H1 (cell line): Measurements from ENCODE around the gene ZC3H8. TPM values are rescaled to one million over a fixed set of nuclear protein-coding genes. Genes with fewer than 3 reads are reported as not detected.

ENCODE experiments used
- CTCF ChIA-PET: fragments of 300-600 bp; sonication (Branson Sonifier 250); formaldehyde crosslinking; loops from one replicate; lab custom pipeline; 2021; ENCODE audit not compliant: partially characterized antibody; lab: Charles Lee
- POLR2A ChIA-PET: fragments of 300-600 bp; sonication (Branson Sonifier 250); formaldehyde crosslinking; loops from one replicate; lab custom pipeline; 2021; ENCODE audit warnings: inconsistent platforms; ENCODE audit not compliant: partially characterized antibody; lab: Charles Lee
- DNase-seq, 2 experiments: peaks; one replicate each; pipeline versions ENCODE4 v3.0.0 to v3.0.0-alpha.2; 2010 to 2022; ENCODE audit warnings: low spot score in 2 of 2, low read depth in 1 of 2, mixed read lengths in 1 of 2
- FAIRE-seq: peaks from 2 replicates; lab custom pipeline; 2011; peaks lifted over from hg19 to GRCh38; lab: Jason Lieb, UNC
- H2AFZ ChIP-seq: 2 replicates; pipeline ENCODE4 v1.8.1; 2012; ENCODE audit warnings: low read length, inconsistent platforms
- H2AK5ac ChIP-seq: 2 replicates; pipeline ENCODE4 v1.6.1; 2013; ENCODE audit warnings: low read depth, low read length
- H2BK120ac ChIP-seq: replicated peaks from 2 replicates; pipeline ENCODE3; 2013; ENCODE audit warnings: low read depth, low read length, inconsistent platforms
- H2BK12ac ChIP-seq: 2 replicates; pipeline ENCODE4 v1.6.1; 2013; ENCODE audit warnings: low read depth, low read length
- H2BK15ac ChIP-seq: 2 replicates; pipeline ENCODE4 v1.6.1; 2013; ENCODE audit warnings: low read length
- H2BK20ac ChIP-seq: 2 replicates; pipeline ENCODE4 v1.6.1; 2013; ENCODE audit warnings: low read length
- H2BK5ac ChIP-seq: 2 replicates; pipeline ENCODE4 v1.6.1; 2013; ENCODE audit warnings: low read depth, low read length
- H3K14ac ChIP-seq: 2 replicates; pipeline ENCODE4 v1.6.1; 2013; ENCODE audit warnings: inconsistent platforms; ENCODE audit not compliant: insufficient read length
- H3K18ac ChIP-seq: 2 replicates; pipeline ENCODE4 v1.6.1; 2013; ENCODE audit warnings: low read length; ENCODE audit errors: extremely low read depth
- H3K23ac ChIP-seq: 2 replicates; pipeline ENCODE4 v1.6.1; 2013; ENCODE audit warnings: inconsistent platforms; ENCODE audit not compliant: insufficient read length
- H3K23me2 ChIP-seq: 2 replicates; pipeline ENCODE4 v1.6.1; 2013; ENCODE audit warnings: low read depth, low read length
- H3K27ac ChIP-seq: 2 replicates; pipeline ENCODE4 v1.6.1; 2011; ENCODE audit warnings: low read depth, low read length, inconsistent platforms
- H3K27me3 ChIP-seq, 4 experiments: replicated peaks in 1 of 4; 1 replicate in 1 of 4; 2 replicates in 3 of 4; pipeline versions ENCODE4 v1.6.1 to v1.8.1; 2011 to 2013; ENCODE audit warnings: low read length in 3 of 4, mild to moderate bottlenecking in 3 of 4, inconsistent platforms in 2 of 4, mixed read lengths in 2 of 4, moderate library complexity in 1 of 4; ENCODE audit not compliant: control insufficient read depth in 3 of 4, insufficient read depth in 3 of 4; ENCODE audit errors: extremely low read depth in 1 of 4
- H3K36me3 ChIP-seq, 4 experiments: 2 replicates each; pipeline versions ENCODE4 v1.6.1 to v1.8.1; 2011 to 2013; ENCODE audit warnings: mild to moderate bottlenecking in 4 of 4, low read length in 3 of 4, moderate library complexity in 2 of 4, control low read depth in 1 of 4, inconsistent platforms in 1 of 4; ENCODE audit not compliant: insufficient read depth in 4 of 4, control insufficient read depth in 2 of 4
- H3K4ac ChIP-seq: replicated peaks from 2 replicates; pipeline ENCODE3; 2013; ENCODE audit warnings: low read length, low read depth, mixed read lengths, inconsistent platforms; ENCODE audit not compliant: insufficient read length
- H3K4me1 ChIP-seq, 4 experiments: replicated peaks in 1 of 4; 1 replicate in 1 of 4; 2 replicates in 3 of 4; pipeline versions ENCODE4 v1.6.1 to v1.8.1; 2011 to 2013; ENCODE audit warnings: low read length in 3 of 4, inconsistent platforms in 2 of 4, mixed read lengths in 1 of 4; ENCODE audit not compliant: insufficient read depth in 4 of 4, control insufficient read depth in 3 of 4
- H3K4me2 ChIP-seq, 2 experiments: 2 replicates each; pipeline versions ENCODE4 v1.6.1 to v1.8.1; 2011 to 2013; ENCODE audit warnings: low read depth in 2 of 2, low read length in 2 of 2, control low read depth in 1 of 2, inconsistent platforms in 1 of 2, mild to moderate bottlenecking in 1 of 2; ENCODE audit not compliant: insufficient read depth in 1 of 2
- H3K4me3 ChIP-seq, 4 experiments: fragments of 200-600, 300-600 bp in 1 of 4; sonication (generic), shearing (Covaris generic), sonication (Bioruptor Twin) in 1 of 4; 2 replicates each; pipeline versions ENCODE4 v1.5.1 to v1.8.1; 2011 to 2016; ENCODE audit warnings: low read length in 4 of 4, low read depth in 3 of 4, control low read depth in 2 of 4, inconsistent platforms in 2 of 4, mild to moderate bottlenecking in 2 of 4, mixed read lengths in 1 of 4, moderate library complexity in 1 of 4; ENCODE audit not compliant: insufficient read depth in 2 of 4; ENCODE audit errors: extremely low read depth in 1 of 4
- H3K56ac ChIP-seq: replicated peaks from 2 replicates; pipeline ENCODE3; 2013; ENCODE audit warnings: low read depth, mild to moderate bottlenecking, mixed read lengths, low read length, inconsistent platforms; ENCODE audit not compliant: insufficient read length
- H3K79me1 ChIP-seq: 2 replicates; pipeline ENCODE4 v1.6.1; 2013; ENCODE audit warnings: low read depth, low read length, control low read depth
- H3K79me2 ChIP-seq, 2 experiments: 2 replicates each; pipeline versions ENCODE4 v1.6.1 to v1.8.1; 2012 to 2013; ENCODE audit warnings: low read length in 2 of 2, mild to moderate bottlenecking in 2 of 2, inconsistent platforms in 1 of 2; ENCODE audit not compliant: insufficient read depth in 2 of 2, control insufficient read depth in 1 of 2
- H3K9ac ChIP-seq, 4 experiments: replicated peaks in 1 of 4; 1 replicate in 1 of 4; 2 replicates in 3 of 4; pipeline versions ENCODE4 v1.6.1 to v1.8.1; 2011 to 2013; ENCODE audit warnings: low read depth in 3 of 4, low read length in 3 of 4, control low read depth in 2 of 4, mild to moderate bottlenecking in 2 of 4, moderate library complexity in 2 of 4, inconsistent platforms in 1 of 4; ENCODE audit errors: extremely low read depth in 1 of 4
- H3K9me3 ChIP-seq, 2 experiments: 2 replicates each; pipeline versions ENCODE4 v1.6.1 to v1.8.1; 2012 to 2013; ENCODE audit warnings: mild to moderate bottlenecking in 2 of 2, moderate library complexity in 2 of 2, control low read depth in 1 of 2, inconsistent platforms in 1 of 2, low read depth in 1 of 2, low read length in 1 of 2, mixed read lengths in 1 of 2; ENCODE audit not compliant: insufficient read depth in 2 of 2
- H4K20me1 ChIP-seq, 2 experiments: replicated peaks in 1 of 2; 2 replicates each; pipeline versions ENCODE3 to v1.8.1; 2011 to 2013; ENCODE audit warnings: inconsistent platforms in 2 of 2, low read length in 2 of 2, mild to moderate bottlenecking in 1 of 2; ENCODE audit not compliant: insufficient read depth in 2 of 2, control insufficient read depth in 1 of 2
- H4K5ac ChIP-seq: 2 replicates; pipeline ENCODE4 v1.6.1; 2013; ENCODE audit warnings: low read length, low read depth, mixed read lengths, inconsistent platforms; ENCODE audit not compliant: insufficient read length
- H4K8ac ChIP-seq: 2 replicates; pipeline ENCODE4 v1.8.0; 2013; ENCODE audit warnings: mild to moderate bottlenecking, moderate library complexity, low read length, inconsistent platforms; ENCODE audit not compliant: insufficient read depth; ENCODE audit errors: extremely low read depth
- H4K91ac ChIP-seq: replicated peaks from 2 replicates; pipeline ENCODE3; 2013; ENCODE audit warnings: low read length, mixed read lengths, inconsistent platforms; ENCODE audit not compliant: insufficient read length
- CBX5 ChIP-seq: fragments of 300-800, 300-1000 bp; sonication (generic); IDR thresholded peaks from 2 replicates; pipeline ENCODE4 v1.7.1; 2016; ENCODE audit warnings: antibody characterized with exemption, low read length, low read depth
- CHD1 ChIP-seq: IDR thresholded peaks from 2 replicates; pipeline ENCODE4 v1.6.1; 2012; ENCODE audit warnings: low read depth, low read length, improper control_type of control experiment
- EP300 ChIP-seq, 2 experiments: IDR thresholded peaks; 1 replicate in 1 of 2; 2 replicates in 1 of 2; pipeline ENCODE4 v1.6.1; 2011 to 2012; ENCODE audit warnings: low read depth in 2 of 2, low read length in 2 of 2, mild to moderate bottlenecking in 2 of 2, borderline replicate concordance in 1 of 2, inconsistent platforms in 1 of 2, moderate library complexity in 1 of 2
- HDAC2 ChIP-seq, 2 experiments: fragments of 300-600 bp in 1 of 2; sonication (generic) in 1 of 2; IDR thresholded peaks; 2 replicates each; pipeline ENCODE4 v1.6.1; 2011 to 2012; ENCODE audit warnings: low read depth in 2 of 2, low read length in 2 of 2, mild to moderate bottlenecking in 2 of 2, moderate library complexity in 2 of 2, borderline replicate concordance in 1 of 2, inconsistent platforms in 1 of 2
- JUND ChIP-seq: IDR thresholded peaks from 2 replicates; pipeline ENCODE4 v1.6.1; 2011; ENCODE audit warnings: mild to moderate bottlenecking, improper control_type of control experiment, low read length
- NANOG ChIP-seq: IDR thresholded peaks from 2 replicates; pipeline ENCODE4 v1.6.1; 2011; ENCODE audit warnings: low read length, low read depth, mild to moderate bottlenecking, inconsistent platforms; ENCODE audit not compliant: insufficient read depth, poor library complexity, severe bottlenecking
- PHF8 ChIP-seq: fragments of 200-600 bp; sonication (generic); conservative IDR thresholded peaks from 2 replicates; pipeline ENCODE4 v1.7.1; 2012; ENCODE audit warnings: low read depth, mild to moderate bottlenecking, inconsistent platforms, low read length, moderate library complexity
- POLR2AphosphoS5 ChIP-seq: IDR thresholded peaks from 2 replicates; pipeline ENCODE4 v1.6.1; 2011; ENCODE audit warnings: low read depth, low read length
- YY1 ChIP-seq: IDR thresholded peaks from 2 replicates; pipeline ENCODE4 v1.6.1; 2011; ENCODE audit warnings: low read depth, mild to moderate bottlenecking, low read length
- WGBS, 2 experiments: shearing (Covaris generic) in 1 of 2; methylation state at CpG; one replicate each; pipeline versions ENCODE4 v1.1.6 to v1.1.7; 2013 to 2015; ENCODE audit warnings: low lambda C conversion rate in 2 of 2, mixed read lengths in 2 of 2, inconsistent platforms in 1 of 2, low coverage in 1 of 2, missing lambda C conversion rate in 1 of 2; ENCODE audit not compliant: insufficient replicate concordance in 2 of 2, insufficient coverage in 1 of 2, insufficient read length in 1 of 2; ENCODE audit errors: extremely low coverage in 1 of 2, missing lambda C conversion rate in 1 of 2; 5-methylcytosine and 5-hydroxymethylcytosine counted together
- polyA plus RNA-seq, 7 experiments: library from polyadenylated mRNA; depleted of rRNA in 3 of 7; stranded (reverse) in 5 of 7; unstranded in 2 of 7; fragments of >200 nt in 5 of 7; fragments of 200-250 nt in 2 of 7; gene quantifications; 1 replicate in 5 of 7; 2 replicates in 1 of 7; 4 replicates in 1 of 7; pipeline versions ENCODE4 v1.2.1 to v1.2.3, GENCODE V29; 2011 to 2013; ENCODE audit warnings: missing spikeins in 2 of 7, mixed read lengths in 2 of 7
- total RNA-seq: library from RNA; stranded (reverse); fragmentation: NEBNext Ultra II Directional; extraction: Animal tissue kit (Norgen Biotek cat#: 25700); gene quantifications from 2 replicates; pipeline ENCODE4 v1.2.1, GENCODE V29; 2021
- TF ChIP-seq, protein P1 (sequence below), 3 experiments: IDR thresholded peaks; 1 replicate in 2 of 3; 2 replicates in 1 of 3; pipeline versions ENCODE4 v1.5.1 to v1.6.1; 2011; ENCODE audit warnings: low read length in 3 of 3, mild to moderate bottlenecking in 3 of 3, inconsistent platforms in 2 of 3, low read depth in 1 of 3, moderate library complexity in 1 of 3; ENCODE audit not compliant: insufficient read depth in 1 of 3; ENCODE audit errors: control extremely low read depth in 1 of 3

The ZC3H8 gene
- total and polyA plus RNA-seq, 2 of the 8 experiments (the other 6 are each of a cell fraction or from before 2014, with no cell fraction given), result 1.9 to 7.1 TPM

DNA sequence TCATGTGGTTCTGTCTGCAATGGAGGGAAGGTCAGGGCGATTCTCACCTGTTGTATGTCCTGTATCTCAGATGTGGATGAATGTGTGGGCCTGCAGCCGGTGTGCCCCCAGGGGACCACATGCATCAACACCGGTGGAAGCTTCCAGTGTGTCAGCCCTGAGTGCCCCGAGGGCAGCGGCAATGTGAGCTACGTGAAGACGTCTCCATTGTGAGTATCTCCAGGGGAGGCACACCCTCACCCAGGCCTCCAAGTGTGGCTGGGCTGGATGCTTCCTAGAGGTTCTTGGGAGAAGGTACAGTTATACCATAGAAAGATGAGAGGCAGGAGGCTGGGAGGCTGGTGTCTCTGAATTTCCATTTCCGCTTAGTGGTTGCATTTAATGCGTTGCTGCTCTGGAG, 69.7 kb downstream of the ZC3H8 start:
- no peak overlapping the region for H3K23ac ChIP-seq
- H3K27ac ChIP-seq, result no peak overlapping the region
- ChIA-PET CTCF (interaction anchor here (0.6 to 1.0 kb wide), 2 partner anchors 19 to 155 kb away, joined by 3 to 5 read pairs; no protein-coding TSS in a partner anchor), POLR2A (no interaction called here)
- peaks cover 2 to 20% (median 14%) of the 10 kb centered on the region in 4 experiments; a peak in 6 of 7 replicates for H3K27me3 ChIP-seq
- H3K23me2 ChIP-seq, result peaks cover 7% of the 10 kb centered on the region; the same call in 1 of the 2 replicates
- H2BK120ac ChIP-seq, result no peak overlapping the region
- H3K79me1 ChIP-seq, result no peaks in the 10 kb centered on the region
- WGBS, 2 experiments, result 79% methylated on average over 9 of the region's 9 CpGs; no CpG with 5 or more reads in 1 of the 2 experiments
- no peaks in the 10 kb centered on the region for H3K36me3 ChIP-seq
- no peak overlapping the region for H2AFZ ChIP-seq
- H2BK12ac ChIP-seq, result no peak overlapping the region
- no peak overlapping the region for H3K4ac ChIP-seq
- H3K4me1 ChIP-seq, result peaks cover 0 to 4% (median 3%) of the 10 kb centered on the region in 4 experiments; a peak in 4 of 7 replicates
- H3K18ac ChIP-seq, result no peak overlapping the region
- no peak overlapping the region for H2BK20ac ChIP-seq
- H2BK5ac ChIP-seq, result no peak overlapping the region
- no peak overlapping the region for H3K4me2 ChIP-seq
- H2AK5ac ChIP-seq, result no peak overlapping the region
- no peak overlapping the region for H2BK15ac ChIP-seq
- DNase-seq (no peak), FAIRE-seq (no peak)
- peaks cover 0 to 9% of the 10 kb centered on the region in 2 experiments; a peak in 1 of 4 replicates for H3K9me3 ChIP-seq
- no peak overlapping the region for H4K5ac ChIP-seq
- no peak overlapping the region for H3K9ac ChIP-seq
- H4K8ac ChIP-seq, result no peak overlapping the region
- H3K79me2 ChIP-seq, result no peaks in the 10 kb centered on the region
- H3K4me3 ChIP-seq, result no peak overlapping the region
- no peak overlapping the region for H3K56ac ChIP-seq
- H4K20me1 ChIP-seq, result peaks cover 0 to 1% of the 10 kb centered on the region in 2 experiments
- no peak overlapping the region for H4K91ac ChIP-seq
- no peak overlapping the region for H3K14ac ChIP-seq
- TF ChIP-seq YY1, result no peak
- no peak for TF ChIP-seq JUND
- TF ChIP-seq, protein P1, sequence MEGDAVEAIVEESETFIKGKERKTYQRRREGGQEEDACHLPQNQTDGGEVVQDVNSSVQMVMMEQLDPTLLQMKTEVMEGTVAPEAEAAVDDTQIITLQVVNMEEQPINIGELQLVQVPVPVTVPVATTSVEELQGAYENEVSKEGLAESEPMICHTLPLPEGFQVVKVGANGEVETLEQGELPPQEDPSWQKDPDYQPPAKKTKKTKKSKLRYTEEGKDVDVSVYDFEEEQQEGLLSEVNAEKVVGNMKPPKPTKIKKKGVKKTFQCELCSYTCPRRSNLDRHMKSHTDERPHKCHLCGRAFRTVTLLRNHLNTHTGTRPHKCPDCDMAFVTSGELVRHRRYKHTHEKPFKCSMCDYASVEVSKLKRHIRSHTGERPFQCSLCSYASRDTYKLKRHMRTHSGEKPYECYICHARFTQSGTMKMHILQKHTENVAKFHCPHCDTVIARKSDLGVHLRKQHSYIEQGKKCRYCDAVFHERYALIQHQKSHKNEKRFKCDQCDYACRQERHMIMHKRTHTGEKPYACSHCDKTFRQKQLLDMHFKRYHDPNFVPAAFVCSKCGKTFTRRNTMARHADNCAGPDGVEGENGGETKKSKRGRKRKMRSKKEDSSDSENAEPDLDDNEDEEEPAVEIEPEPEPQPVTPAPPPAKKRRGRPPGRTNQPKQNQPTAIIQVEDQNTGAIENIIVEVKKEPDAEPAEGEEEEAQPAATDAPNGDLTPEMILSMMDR (IDR thresholded peaks at IDR 0.05; ENCODE audit: control extremely low read depth in 1 of 3, insufficient read depth in 1 of 3, low read depth in 1 of 3, low read length in 3 of 3), result no peak
- no peak for TF ChIP-seq POLR2AphosphoS5
- no peak for TF ChIP-seq CHD1
- TF ChIP-seq EP300 (IDR thresholded peaks at IDR 0.05; ENCODE audit: borderline replicate concordance in 1 of 2, low read depth in 2 of 2, low read length in 2 of 2), result no peak
- no peak for TF ChIP-seq NANOG
- TF ChIP-seq CBX5, result no peak
- no peak for TF ChIP-seq HDAC2 (IDR thresholded peaks at IDR 0.05; ENCODE audit: borderline replicate concordance in 1 of 2, low read depth in 2 of 2, low read length in 2 of 2)
- TF ChIP-seq PHF8, result no peak
